GM13977 (cell line): Measurements from ENCODE around the gene FUZ.

ENCODE experiments used
- DNase-seq: peaks from one replicate; pipeline ENCODE4 v3.0.0; 2012; ENCODE audit warnings: low spot score
- in situ Hi-C: fragments of 300-500 bp; cut with MboI; formaldehyde crosslinking; loops from one replicate; pipeline ENCODE4 v1.12.0; 2022; ENCODE audit warnings: low sequenced_read_pairs, low pct_unique_long_range_greater_than_20kb, mixed read lengths, inconsistent platforms; ENCODE audit not compliant: unreplicated experiment
- TF ChIP-seq, protein P1 (sequence below): IDR thresholded peaks from 2 replicates; pipeline ENCODE4 v1.5.1; 2012; ENCODE audit warnings: mild to moderate bottlenecking, control low read depth; ENCODE audit not compliant: insufficient read depth; ENCODE audit errors: extremely low read depth, missing control alignments

FUZ gene

DNA sequence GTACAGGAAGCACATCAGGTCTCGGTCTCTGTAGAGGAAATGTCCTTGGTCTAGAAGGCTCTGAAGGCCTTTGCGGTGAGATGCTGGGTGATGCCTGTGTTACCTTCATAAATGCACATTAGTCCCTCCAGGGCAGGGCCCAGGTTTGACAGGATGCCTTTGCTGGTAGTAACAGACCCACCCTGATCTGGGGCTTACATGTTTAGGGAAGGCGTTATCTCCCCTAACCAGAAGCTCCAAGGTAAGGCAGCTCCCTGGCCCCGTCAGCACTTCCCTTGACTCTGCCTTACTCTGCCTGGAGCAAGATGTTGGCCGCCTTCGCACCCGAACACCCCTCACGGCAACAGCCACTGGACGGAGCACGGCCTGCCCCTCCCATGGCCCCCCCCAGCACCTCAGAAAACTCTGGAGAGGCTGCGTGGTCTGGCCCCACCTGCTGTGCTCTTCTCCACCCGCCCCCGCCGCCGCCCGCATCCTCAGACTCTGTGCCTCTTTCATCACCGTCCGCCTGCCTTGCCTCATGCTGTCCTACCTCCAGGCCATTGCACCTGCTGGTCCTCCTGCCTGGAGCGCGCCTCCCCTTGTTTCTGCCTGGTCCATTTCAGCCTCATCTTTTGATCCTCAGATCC is 37.2 kb downstream of the FUZ start:
- in situ Hi-C loops = no loop called here
- TF ChIP-seq, protein P1, sequence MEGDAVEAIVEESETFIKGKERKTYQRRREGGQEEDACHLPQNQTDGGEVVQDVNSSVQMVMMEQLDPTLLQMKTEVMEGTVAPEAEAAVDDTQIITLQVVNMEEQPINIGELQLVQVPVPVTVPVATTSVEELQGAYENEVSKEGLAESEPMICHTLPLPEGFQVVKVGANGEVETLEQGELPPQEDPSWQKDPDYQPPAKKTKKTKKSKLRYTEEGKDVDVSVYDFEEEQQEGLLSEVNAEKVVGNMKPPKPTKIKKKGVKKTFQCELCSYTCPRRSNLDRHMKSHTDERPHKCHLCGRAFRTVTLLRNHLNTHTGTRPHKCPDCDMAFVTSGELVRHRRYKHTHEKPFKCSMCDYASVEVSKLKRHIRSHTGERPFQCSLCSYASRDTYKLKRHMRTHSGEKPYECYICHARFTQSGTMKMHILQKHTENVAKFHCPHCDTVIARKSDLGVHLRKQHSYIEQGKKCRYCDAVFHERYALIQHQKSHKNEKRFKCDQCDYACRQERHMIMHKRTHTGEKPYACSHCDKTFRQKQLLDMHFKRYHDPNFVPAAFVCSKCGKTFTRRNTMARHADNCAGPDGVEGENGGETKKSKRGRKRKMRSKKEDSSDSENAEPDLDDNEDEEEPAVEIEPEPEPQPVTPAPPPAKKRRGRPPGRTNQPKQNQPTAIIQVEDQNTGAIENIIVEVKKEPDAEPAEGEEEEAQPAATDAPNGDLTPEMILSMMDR = no peak
- no peak for DNase-seq

DNA sequence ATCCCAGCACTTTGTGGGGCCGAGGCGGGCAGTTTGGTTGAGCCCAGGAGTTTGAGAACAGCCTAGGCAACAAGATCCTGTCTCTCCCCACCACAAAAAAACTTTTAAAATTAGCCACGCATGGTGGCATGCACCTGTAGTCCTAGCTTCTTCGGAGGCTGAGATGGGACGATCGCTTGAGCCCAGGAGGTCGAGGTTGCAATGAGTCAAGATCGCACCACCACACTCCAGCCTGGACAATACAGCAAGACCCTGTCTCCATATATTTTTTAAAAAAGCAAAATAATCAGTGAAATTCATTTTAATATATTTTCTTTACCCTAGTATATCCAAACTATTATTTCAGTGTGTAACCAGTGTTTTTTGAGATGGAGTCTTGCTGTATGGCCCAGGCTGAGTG is 38.1 kb downstream of the FUZ start:
- TF ChIP-seq, protein P1 = no peak
- in situ Hi-C loops = no loop called here
- DNase-seq = no peak

DNA sequence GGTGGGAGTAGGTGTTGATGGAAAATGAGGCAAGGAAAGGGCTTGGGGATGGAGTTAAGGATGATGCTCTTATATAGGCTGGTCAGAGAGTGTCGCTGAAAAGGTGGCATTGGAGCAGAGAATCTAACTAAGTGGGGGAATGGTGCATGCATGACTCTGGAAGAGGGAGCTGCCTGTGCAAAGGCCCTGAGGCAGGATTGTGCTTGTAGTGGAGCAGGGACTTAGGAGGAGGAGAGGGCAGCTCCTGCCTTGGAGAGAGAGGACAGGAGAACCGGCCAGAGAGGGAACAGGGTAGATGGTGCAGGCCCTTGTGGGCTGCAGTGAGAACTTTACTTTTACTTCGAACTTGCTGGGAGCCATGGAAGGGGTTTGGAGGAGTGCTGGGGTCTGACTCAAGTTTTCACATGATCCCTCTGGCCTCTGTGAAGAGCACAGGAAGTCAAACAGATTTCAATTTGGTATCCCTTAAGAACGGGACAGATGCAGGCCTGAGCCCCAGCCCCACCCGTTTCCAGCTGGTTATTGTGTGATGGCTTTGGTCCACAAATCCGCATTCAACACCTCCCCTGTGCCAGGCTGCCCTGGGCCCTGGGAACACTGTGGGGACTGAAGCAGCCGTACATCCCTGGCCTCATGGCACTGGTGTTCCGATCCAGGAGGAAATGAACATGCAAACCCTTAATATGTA is 39.3 kb downstream of the FUZ start:
- DNase-seq = no peak
- in situ Hi-C loops = no loop called here
- TF ChIP-seq, protein P1 = no peak

DNA sequence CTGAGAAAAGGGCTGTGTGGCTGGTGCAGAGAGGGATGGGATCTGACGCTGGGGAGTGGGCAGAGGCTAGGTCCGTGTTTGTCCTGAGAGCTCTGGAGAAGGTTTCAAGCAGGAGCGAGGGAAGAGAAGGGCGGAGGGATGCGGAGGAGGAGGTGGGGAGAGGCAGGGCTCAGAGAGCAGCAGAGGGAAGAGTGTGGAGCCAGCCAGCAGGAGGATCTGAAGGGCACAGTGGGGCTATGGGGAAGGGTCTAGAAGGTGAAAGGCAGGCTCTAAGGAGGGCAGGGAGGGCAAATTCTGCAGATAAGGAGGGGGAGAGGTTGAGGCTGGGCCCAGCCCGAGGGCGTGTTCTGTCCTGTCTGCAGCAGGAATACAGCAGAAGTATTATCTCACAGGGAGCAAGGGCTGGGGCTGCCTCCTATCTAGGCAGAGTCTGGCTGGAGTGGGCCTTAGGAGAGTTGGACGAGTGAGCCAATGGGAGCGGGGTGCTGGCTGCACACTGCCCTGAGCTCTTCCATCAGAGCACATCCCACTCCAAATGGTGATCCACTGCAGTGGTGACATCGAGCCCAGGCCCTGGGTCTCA is 40.2 kb downstream of the FUZ start:
- TF ChIP-seq, protein P1 = no peak
- DNase-seq = no peak
- in situ Hi-C loops = no loop called here

DNA sequence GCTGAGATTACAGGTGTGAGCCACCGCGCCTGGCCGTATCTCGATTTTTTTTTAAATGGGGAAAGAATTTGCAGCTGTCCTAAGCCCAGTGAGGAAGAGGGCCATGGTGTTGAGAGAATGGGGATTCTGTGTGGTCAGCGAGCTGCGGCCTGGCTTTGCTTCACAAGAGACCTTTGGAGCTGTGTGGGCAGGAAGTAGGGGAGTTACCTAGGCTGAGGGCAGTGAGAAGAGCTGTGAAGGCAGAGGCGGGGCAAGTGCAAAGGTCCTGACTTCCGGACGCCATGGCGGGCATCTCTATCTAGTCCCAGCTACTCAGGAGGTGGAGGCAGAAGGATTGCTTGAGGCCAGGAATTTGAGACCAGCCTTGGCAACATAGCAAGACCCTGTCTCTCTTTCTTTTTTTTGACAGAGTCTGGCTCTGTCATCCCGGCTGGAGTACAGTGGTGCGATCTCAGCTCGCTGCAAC is 41.4 kb downstream of the FUZ start:
- DNase-seq = no peak
- TF ChIP-seq, protein P1 = no peak
- in situ Hi-C loops = no loop called here

DNA sequence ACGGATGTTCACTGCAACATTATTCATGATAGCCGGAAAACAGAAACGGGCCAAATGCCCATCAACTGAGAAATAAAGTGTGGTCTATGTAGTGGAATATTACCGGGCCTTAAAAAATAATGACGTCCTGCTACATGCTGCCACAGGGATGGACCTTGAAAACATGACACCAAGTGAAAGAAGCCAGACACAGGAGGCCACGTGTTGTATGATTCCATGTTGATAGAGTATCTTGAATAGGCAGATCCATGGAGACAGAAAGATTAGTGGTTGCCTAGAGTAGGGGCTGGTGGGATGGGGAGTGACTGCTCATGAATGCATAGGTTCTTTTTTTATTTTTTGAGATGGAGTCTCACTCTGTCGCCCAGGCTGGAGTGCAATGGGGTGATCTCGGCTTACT is 42.6 kb downstream of the FUZ start:
- DNase-seq = no peak
- TF ChIP-seq, protein P1 = no peak
- in situ Hi-C loops = no loop called here
